ENCODE measurements around the gene CFAP69. TPM values are rescaled to one million over a fixed set of nuclear protein-coding genes. Genes with fewer than 3 reads are reported as not detected.

Gene CFAP69
- total and polyA plus RNA-seq, 2 of the 8 experiments (the other 6 are each of a cell fraction or from before 2014, with no cell fraction given) = 1.00 to 3.8 TPM

- Histone ChIP-seq H3K27me3 (replicated peaks in 1 of 4; ENCODE audit: control insufficient read depth in 3 of 4, extremely low read depth in 1 of 4, insufficient read depth in 3 of 4, low read length in 3 of 4) (no peaks in the 10 kb centered on the region), H3K4ac (replicated peaks; ENCODE audit: insufficient read length, low read depth, low read length) (no peak overlapping the region), H3K14ac (ENCODE audit: insufficient read length) (no peak overlapping the region), H3K18ac (ENCODE audit: extremely low read depth, low read length) (no peak overlapping the region), H3K4me2 (ENCODE audit: insufficient read depth in 1 of 2, low read depth in 2 of 2, low read length in 2 of 2) (no peak overlapping the region), H3K36me3 (ENCODE audit: control insufficient read depth in 2 of 4, insufficient read depth in 4 of 4, low read length in 3 of 4) (peaks cover 0 to 21% (median 3%) of the 10 kb centered on the region in 4 experiments; a peak in 3 of 8 replicates), H3K23ac (ENCODE audit: insufficient read length) (no peak overlapping the region), H3K9ac (replicated peaks in 1 of 4; ENCODE audit: extremely low read depth in 1 of 4, low read depth in 3 of 4, low read length in 3 of 4) (no peak overlapping the region), H2BK120ac (replicated peaks; ENCODE audit: low read depth, low read length) (no peak overlapping the region), H3K56ac (replicated peaks; ENCODE audit: insufficient read length, low read depth, low read length) (no peak overlapping the region), H2AK5ac (ENCODE audit: low read depth, low read length) (no peak overlapping the region), H3K9me3 (ENCODE audit: insufficient read depth in 2 of 2, low read depth in 1 of 2, low read length in 1 of 2) (no peaks in the 10 kb centered on the region), H2BK15ac (ENCODE audit: low read length) (no peak overlapping the region), H4K5ac (ENCODE audit: insufficient read length, low read depth, low read length) (no peak overlapping the region), H3K4me1 (replicated peaks in 1 of 4; ENCODE audit: control insufficient read depth in 3 of 4, insufficient read depth in 4 of 4, low read length in 3 of 4) (peaks cover 0 to 18% (median 6%) of the 10 kb centered on the region in 4 experiments; a peak in 5 of 7 replicates), H2AFZ (ENCODE audit: low read length) (no peak overlapping the region), H3K27ac (ENCODE audit: low read depth, low read length) (no peak overlapping the region), H3K23me2 (ENCODE audit: low read depth, low read length) (no peaks in the 10 kb centered on the region), H2BK5ac (ENCODE audit: low read depth, low read length) (no peak overlapping the region), H4K8ac (ENCODE audit: extremely low read depth, insufficient read depth, low read length) (no peak overlapping the region), H4K91ac (replicated peaks; ENCODE audit: insufficient read length, low read length) (no peak overlapping the region), H2BK12ac (ENCODE audit: low read depth, low read length) (no peak overlapping the region), H3K79me2 (ENCODE audit: control insufficient read depth in 1 of 2, insufficient read depth in 2 of 2, low read length in 2 of 2) (peaks cover 3 to 35% of the 10 kb centered on the region in 2 experiments; a peak in 2 of 4 replicates), H3K79me1 (ENCODE audit: low read depth, low read length) (no peaks in the 10 kb centered on the region; the same call in 1 of the 2 replicates), H2BK20ac (ENCODE audit: low read length) (no peak overlapping the region), H3K4me3 (ENCODE audit: extremely low read depth in 1 of 4, insufficient read depth in 2 of 4, low read depth in 3 of 4, low read length in 4 of 4) (no peak overlapping the region), H4K20me1 (replicated peaks in 1 of 2; ENCODE audit: control insufficient read depth in 1 of 2, insufficient read depth in 2 of 2, low read length in 2 of 2) (no peaks in the 10 kb centered on the region)
- no peak for DNase-seq (ENCODE audit: low read depth in 1 of 2, low spot score in 2 of 2)
- ChIA-PET POLR2A (ENCODE audit: partially characterized antibody) (interaction anchor here (1.1 to 6.0 kb wide), 3 partner anchors 12 to 19 kb away, joined by 3 to 48 read pairs (median 28); partner anchors contain the start of genes CFAP69 and STEAP2), CTCF (ENCODE audit: partially characterized antibody) (no interaction called here)
- WGBS, 2 experiments (ENCODE audit: extremely low coverage in 1 of 2, insufficient coverage in 1 of 2, insufficient read length in 1 of 2, insufficient replicate concordance in 2 of 2, low coverage in 1 of 2, low lambda C conversion rate in 2 of 2, missing lambda C conversion rate in 1 of 2) = 84% methylated on average over 1 of the region's 1 CpG; no CpG with 5 or more reads in 1 of the 2 experiments
- no peak for FAIRE-seq
- TF ChIP-seq CTCF (IDR thresholded peaks at IDR 0.05; ENCODE audit: control extremely low read depth in 1 of 3, insufficient read depth in 1 of 3, low read depth in 1 of 3, low read length in 3 of 3) (no peak), E2F6 (IDR thresholded peaks at IDR 0.05) (no peak), CREB1 (IDR thresholded peaks at IDR 0.05) (no peak), TEAD4 (IDR thresholded peaks at IDR 0.05; ENCODE audit: low read depth, low read length) (no peak), SP4 (IDR thresholded peaks at IDR 0.05; ENCODE audit: low read length) (no peak), FOSL1 (IDR thresholded peaks at IDR 0.05; ENCODE audit: insufficient read depth, low read depth, low read length) (no peak), SP1 (IDR thresholded peaks at IDR 0.05; ENCODE audit: low read depth, low read length) (no peak), HDAC6 (IDR thresholded peaks at IDR 0.05; ENCODE audit: low read depth, low read length) (no peak)
- TF ChIP-seq, protein P1, sequence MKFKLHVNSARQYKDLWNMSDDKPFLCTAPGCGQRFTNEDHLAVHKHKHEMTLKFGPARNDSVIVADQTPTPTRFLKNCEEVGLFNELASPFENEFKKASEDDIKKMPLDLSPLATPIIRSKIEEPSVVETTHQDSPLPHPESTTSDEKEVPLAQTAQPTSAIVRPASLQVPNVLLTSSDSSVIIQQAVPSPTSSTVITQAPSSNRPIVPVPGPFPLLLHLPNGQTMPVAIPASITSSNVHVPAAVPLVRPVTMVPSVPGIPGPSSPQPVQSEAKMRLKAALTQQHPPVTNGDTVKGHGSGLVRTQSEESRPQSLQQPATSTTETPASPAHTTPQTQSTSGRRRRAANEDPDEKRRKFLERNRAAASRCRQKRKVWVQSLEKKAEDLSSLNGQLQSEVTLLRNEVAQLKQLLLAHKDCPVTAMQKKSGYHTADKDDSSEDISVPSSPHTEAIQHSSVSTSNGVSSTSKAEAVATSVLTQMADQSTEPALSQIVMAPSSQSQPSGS (IDR thresholded peaks at IDR 0.05; ENCODE audit: low read length) = no peak
Observed at GRCh38 chr7:90225601-90226000, 19.4 kb upstream of the CFAP69 start.
